ENCODE measurements around the gene CTU1.

GRCh38 chr19:51114087-51114729 lies 6.0 kb upstream of the CTU1 start:
- TF ChIP-seq CTCF (conservative IDR thresholded peaks at IDR 0.05; ENCODE audit: low read length) = no peak
- TF ChIP-seq EZH2phosphoT487 (IDR thresholded peaks at IDR 0.05; ENCODE audit: borderline replicate concordance, low read depth, low read length) = no peak
